ENCODE measurements around the gene PPP3R2. TPM values are rescaled to one million over a fixed set of nuclear protein-coding genes. Genes with fewer than 3 reads are reported as not detected.
"Not testable (repeated sequence)": the region's sequence is repeated elsewhere in the genome, so short reads cannot be mapped to it uniquely, and the experiment has no call there.

Gene PPP3R2
- total RNA-seq, 2 experiments from 2014 or later = not detected

- Histone ChIP-seq H3K9me2 (ENCODE audit: insufficient read depth, low read length) (no peaks in the 10 kb centered on the region), H3K4me1 (ENCODE audit: insufficient read depth, low read length, poor library complexity, severe bottlenecking) (no peaks in the 10 kb centered on the region), H3K4me2 (ENCODE audit: low read length) (no peak overlapping the region), H3K9me3 (ENCODE audit: low read length) (no peaks in the 10 kb centered on the region), H3K4me3 (ENCODE audit: low read depth, low read length, poor library complexity, severe bottlenecking) (no peak overlapping the region), H3K36me3 (ENCODE audit: insufficient read depth, low read length) (no peaks in the 10 kb centered on the region), H4K20me1 (ENCODE audit: insufficient read depth, low read length) (no peaks in the 10 kb centered on the region), H2AFZ (ENCODE audit: low read length) (no peak overlapping the region), H3K27ac (ENCODE audit: low read depth, low read length, poor library complexity, severe bottlenecking) (no peak overlapping the region), H3K79me2 (ENCODE audit: insufficient read depth, low read depth, low read length) (no peaks in the 10 kb centered on the region)
- POLR2A ChIA-PET = no interaction called here
- intact Hi-C loops (cut with micrococcal nuclease; ENCODE audit: unreplicated experiment) = no loop called here
- TF ChIP-seq EZH2phosphoT487 (IDR thresholded peaks at IDR 0.05; ENCODE audit: borderline replicate concordance, low read depth, low read length) = no peak
- no peak for TF ChIP-seq CTCF (conservative IDR thresholded peaks at IDR 0.05; ENCODE audit: low read length)
- CTCF ChIA-PET (ENCODE audit: unreplicated experiment) = no interaction called here
- BruUV-seq (replicated peaks) = no TSS peak
- no peak for DNase-seq (ENCODE audit: low spot score)
Observed at GRCh38 chr9:101592788-101593187, 2.0 kb downstream of the PPP3R2 start.

- H3K79me2 ChIP-seq (ENCODE audit: insufficient read depth, low read depth, low read length) = no peaks in the 10 kb centered on the region
- TF ChIP-seq EZH2phosphoT487 (IDR thresholded peaks at IDR 0.05; ENCODE audit: borderline replicate concordance, low read depth, low read length) (no peak), CTCF (conservative IDR thresholded peaks at IDR 0.05; ENCODE audit: low read length) (no peak)
- no peak overlapping the region for H3K4me3 ChIP-seq (ENCODE audit: low read depth, low read length, poor library complexity, severe bottlenecking)
- no TSS peak for BruUV-seq (replicated peaks)
- DNase-seq (ENCODE audit: low spot score) = no peak
- no peaks in the 10 kb centered on the region for H3K4me1 ChIP-seq (ENCODE audit: insufficient read depth, low read length, poor library complexity, severe bottlenecking)
- H4K20me1 ChIP-seq (ENCODE audit: insufficient read depth, low read length) = no peaks in the 10 kb centered on the region
- H3K36me3 ChIP-seq (ENCODE audit: insufficient read depth, low read length) = no peaks in the 10 kb centered on the region
- intact Hi-C loops (cut with micrococcal nuclease; ENCODE audit: unreplicated experiment) = no loop called here
- no peaks in the 10 kb centered on the region for H3K9me3 ChIP-seq (ENCODE audit: low read length)
- POLR2A ChIA-PET = interaction anchor here (0.6 to 1.1 kb wide), 2 partner anchors 10 to 16 kb away, joined by 3 read pairs; no protein-coding TSS in a partner anchor
- no peak overlapping the region for H3K4me2 ChIP-seq (ENCODE audit: low read length)
- CTCF ChIA-PET (ENCODE audit: unreplicated experiment) = no interaction called here
- H3K9me2 ChIP-seq (ENCODE audit: insufficient read depth, low read length) = no peaks in the 10 kb centered on the region
- H3K27ac ChIP-seq (ENCODE audit: low read depth, low read length, poor library complexity, severe bottlenecking) = no peak overlapping the region
- H2AFZ ChIP-seq (ENCODE audit: low read length) = no peak overlapping the region
Observed at GRCh38 chr9:101591787-101592446, 2.9 kb downstream of the PPP3R2 start.

- Histone ChIP-seq H3K27ac (ENCODE audit: low read depth, low read length, poor library complexity, severe bottlenecking) (no peak overlapping the region), H3K4me3 (ENCODE audit: low read depth, low read length, poor library complexity, severe bottlenecking) (no peak overlapping the region), H3K9me2 (ENCODE audit: insufficient read depth, low read length) (no peaks in the 10 kb centered on the region), H3K4me2 (ENCODE audit: low read length) (no peak overlapping the region), H3K9me3 (ENCODE audit: low read length) (no peaks in the 10 kb centered on the region), H3K4me1 (ENCODE audit: insufficient read depth, low read length, poor library complexity, severe bottlenecking) (no peaks in the 10 kb centered on the region), H2AFZ (ENCODE audit: low read length) (no peak overlapping the region), H4K20me1 (ENCODE audit: insufficient read depth, low read length) (no peaks in the 10 kb centered on the region), H3K36me3 (ENCODE audit: insufficient read depth, low read length) (no peaks in the 10 kb centered on the region), H3K79me2 (ENCODE audit: insufficient read depth, low read depth, low read length) (no peaks in the 10 kb centered on the region)
- CTCF ChIA-PET (ENCODE audit: unreplicated experiment) = no interaction called here
- no peak for TF ChIP-seq EZH2phosphoT487 (IDR thresholded peaks at IDR 0.05; ENCODE audit: borderline replicate concordance, low read depth, low read length)
- TF ChIP-seq CTCF (conservative IDR thresholded peaks at IDR 0.05; ENCODE audit: low read length) = no peak
- BruUV-seq (replicated peaks) = no TSS peak
- DNase-seq (ENCODE audit: low spot score) = no peak
- POLR2A ChIA-PET = no interaction called here
- intact Hi-C loops (cut with micrococcal nuclease; ENCODE audit: unreplicated experiment) = no loop called here
Observed at GRCh38 chr9:101590901-101591300, 3.9 kb downstream of the PPP3R2 start.

GRCh38 chr9:101590074-101590473, 4.7 kb downstream of the PPP3R2 start:
- BruUV-seq (replicated peaks); H3K9me3 ChIP-seq (ENCODE audit: low read length); H3K9me2 ChIP-seq (ENCODE audit: insufficient read depth, low read length); DNase-seq (ENCODE audit: low spot score); H3K27ac ChIP-seq (ENCODE audit: low read depth, low read length, poor library complexity, severe bottlenecking); H4K20me1 ChIP-seq (ENCODE audit: insufficient read depth, low read length); H3K36me3 ChIP-seq (ENCODE audit: insufficient read depth, low read length); H3K4me1 ChIP-seq (ENCODE audit: insufficient read depth, low read length, poor library complexity, severe bottlenecking); H3K4me3 ChIP-seq (ENCODE audit: low read depth, low read length, poor library complexity, severe bottlenecking); CTCF ChIA-PET (ENCODE audit: unreplicated experiment); H3K4me2 ChIP-seq (ENCODE audit: low read length); POLR2A ChIA-PET; H2AFZ ChIP-seq (ENCODE audit: low read length); H3K79me2 ChIP-seq (ENCODE audit: insufficient read depth, low read depth, low read length); intact Hi-C loops (cut with micrococcal nuclease; ENCODE audit: unreplicated experiment): not testable (repeated sequence)
